ENCODE data around the gene EEF1A2. TPM values are rescaled to one million over a fixed set of nuclear protein-coding genes. Genes with fewer than 3 reads are reported as not detected.

Gene EEF1A2
- total RNA-seq, 4 donors from 2014 or later, result not detected

DNA sequence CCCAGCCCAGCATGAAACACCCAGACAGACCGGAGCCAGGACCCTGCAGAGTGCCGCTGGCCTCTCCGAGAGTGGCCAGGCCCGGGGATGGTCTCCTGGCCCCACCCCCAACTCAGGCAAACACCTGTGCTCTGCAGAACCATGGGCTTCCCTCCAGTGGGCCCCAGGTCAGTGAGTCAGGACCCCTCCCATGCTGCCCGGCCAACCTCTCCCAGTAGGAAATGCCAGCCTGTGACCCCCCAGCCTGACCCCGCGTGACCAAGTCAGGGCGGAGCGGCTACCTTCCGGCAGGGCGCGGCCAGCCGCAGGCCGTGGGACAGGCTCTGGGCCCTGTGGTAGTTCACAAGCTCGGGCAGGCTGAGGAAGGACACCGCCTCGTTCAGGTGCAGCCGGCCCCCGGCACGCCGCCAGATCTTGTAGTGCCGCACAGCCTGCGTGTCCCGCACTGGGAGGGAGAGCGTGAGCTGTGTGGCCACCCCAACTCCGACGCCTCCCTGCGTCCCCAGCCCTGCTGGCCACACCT lies 35.0 kb upstream of the EEF1A2 start:
- Histone ChIP-seq H3K27me3 (peaks cover 0 to 27% of the 10 kb centered on the region in 2 donors), H3K27ac (no peak overlapping the region), H3K4me1 (peaks cover 0 to 54% (median 11%) of the 10 kb centered on the region in 4 donors), H3K9me3 (no peaks in the 10 kb centered on the region), H3K36me3 (no peaks in the 10 kb centered on the region), H3K4me3 (no peak overlapping the region)
- DNase-seq (ENCODE audit: low spot score in 2 of 2), result no peak
- WGBS, 2 donors, result 79 to 88% methylated on average over 5 to 15 of the region's 28 CpGs
- no peak for TF ChIP-seq EP300 (IDR thresholded peaks at IDR 0.05)
- TF ChIP-seq CTCF (IDR thresholded peaks at IDR 0.05), result no peak
- TF ChIP-seq POLR2A (IDR thresholded peaks at IDR 0.05), result no peak

GRCh38 chr20:63533388-63533787 lies 34.5 kb upstream of the EEF1A2 start:
- Histone ChIP-seq H3K4me1 (peaks cover 0 to 51% (median 10%) of the 10 kb centered on the region in 4 donors), H3K36me3 (no peaks in the 10 kb centered on the region), H3K9me3 (no peaks in the 10 kb centered on the region), H3K27ac (no peak overlapping the region), H3K4me3 (no peak overlapping the region), H3K27me3 (peaks cover 0 to 26% of the 10 kb centered on the region in 2 donors)
- no peak for TF ChIP-seq POLR2A (IDR thresholded peaks at IDR 0.05)
- no peak for TF ChIP-seq EP300 (IDR thresholded peaks at IDR 0.05)
- TF ChIP-seq CTCF (IDR thresholded peaks at IDR 0.05), result no peak
- WGBS, 2 donors, result 66 to 77% methylated on average over 13 to 14 of the region's 14 CpGs
- DNase-seq (ENCODE audit: low spot score in 2 of 2), result no peak

GRCh38 chr20:63532449-63532971 lies 33.6 kb upstream of the EEF1A2 start:
- H3K27me3 ChIP-seq, result peaks cover 0 to 26% of the 10 kb centered on the region in 2 donors
- DNase-seq (ENCODE audit: low spot score in 2 of 2), result no peak
- H3K36me3 ChIP-seq, result no peaks in the 10 kb centered on the region
- peaks cover 0 to 42% (median 7%) of the 10 kb centered on the region in 4 donors for H3K4me1 ChIP-seq
- no peak for TF ChIP-seq POLR2A (IDR thresholded peaks at IDR 0.05)
- TF ChIP-seq CTCF (IDR thresholded peaks at IDR 0.05), result no peak
- TF ChIP-seq EP300 (IDR thresholded peaks at IDR 0.05), result no peak
- no peak overlapping the region for H3K27ac ChIP-seq
- H3K9me3 ChIP-seq, result no peaks in the 10 kb centered on the region
- no peak overlapping the region for H3K4me3 ChIP-seq
- WGBS, 2 donors, result 71 to 74% methylated on average over 17 to 24 of the region's 24 CpGs

GRCh38 chr20:63531686-63532448 lies 33.0 kb upstream of the EEF1A2 start:
- Histone ChIP-seq H3K36me3 (no peaks in the 10 kb centered on the region), H3K4me3 (no peak overlapping the region), H3K27ac (no peak overlapping the region), H3K4me1 (peaks cover 0 to 36% (median 4%) of the 10 kb centered on the region in 4 donors), H3K27me3 (peaks cover 0 to 23% of the 10 kb centered on the region in 2 donors), H3K9me3 (no peaks in the 10 kb centered on the region)
- no peak for TF ChIP-seq EP300 (IDR thresholded peaks at IDR 0.05)
- TF ChIP-seq CTCF (IDR thresholded peaks at IDR 0.05), result no peak
- no peak for DNase-seq (ENCODE audit: low spot score in 2 of 2)
- WGBS, 2 donors, result 73 to 76% methylated on average over 15 to 27 of the region's 27 CpGs

GRCh38 chr20:63530788-63531160 lies 31.9 kb upstream of the EEF1A2 start:
- TF ChIP-seq POLR2A (IDR thresholded peaks at IDR 0.05) (no peak), EP300 (IDR thresholded peaks at IDR 0.05) (no peak), CTCF (IDR thresholded peaks at IDR 0.05) (no peak)
- Histone ChIP-seq H3K36me3 (no peaks in the 10 kb centered on the region), H3K27me3 (peaks cover 0 to 15% of the 10 kb centered on the region in 2 donors), H3K9me3 (no peaks in the 10 kb centered on the region), H3K27ac (no peak overlapping the region), H3K4me1 (peaks cover 0 to 27% (median 2%) of the 10 kb centered on the region in 4 donors), H3K4me3 (no peak overlapping the region)
- 67 to 70% methylated on average over 12 to 13 of the region's 14 CpGs for WGBS, 2 donors
- DNase-seq (ENCODE audit: low spot score in 2 of 2), result no peak

Measured in tibial nerve (tissue), 4 donors.